NCI-H1417 treated with DMSO at 0.1 percent for 48 hours (cell line): ENCODE measurements around the gene C2CD4C.
"Not testable (repeated sequence)": the region's sequence is repeated elsewhere in the genome, so short reads cannot be mapped to it uniquely, and the experiment has no call there.

Experiments used
- DNase-seq: peaks from one replicate; lab custom pipeline; 2025; lab: John Stamatoyannopoulos, UW

C2CD4C gene

DNA sequence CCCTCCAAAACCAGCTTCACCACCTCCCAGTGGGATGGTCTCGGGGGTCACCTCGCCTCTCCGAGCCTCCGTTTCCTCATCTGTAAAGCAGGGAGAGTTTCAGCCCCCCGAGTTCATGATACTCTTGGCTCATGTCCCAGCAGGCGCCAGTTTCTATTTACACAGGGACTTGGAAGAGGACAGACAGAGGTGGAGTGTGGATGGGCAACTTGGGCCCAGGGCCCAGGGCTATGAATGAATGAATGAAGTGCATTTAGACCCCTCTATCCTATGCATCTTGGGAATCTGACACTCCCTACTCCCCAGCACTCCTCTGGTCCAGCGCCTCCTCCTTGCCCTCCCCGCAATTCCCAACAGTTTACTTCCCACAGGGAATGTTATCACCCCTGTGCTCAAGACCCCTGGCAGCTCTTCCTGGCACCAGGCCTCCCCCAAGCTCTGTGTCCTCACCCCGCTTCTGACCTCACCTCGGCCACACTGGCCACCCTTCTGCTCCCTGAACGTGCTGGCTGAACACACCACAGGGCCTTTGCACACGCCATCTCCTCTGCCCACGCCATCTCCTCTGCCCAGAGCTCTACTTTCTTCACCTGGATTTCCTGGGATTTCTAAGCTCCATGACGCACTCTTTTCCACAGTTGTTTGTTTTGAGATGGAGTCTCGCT lies 4.9 kb upstream of the C2CD4C start:
- DNase-seq = no peak

DNA sequence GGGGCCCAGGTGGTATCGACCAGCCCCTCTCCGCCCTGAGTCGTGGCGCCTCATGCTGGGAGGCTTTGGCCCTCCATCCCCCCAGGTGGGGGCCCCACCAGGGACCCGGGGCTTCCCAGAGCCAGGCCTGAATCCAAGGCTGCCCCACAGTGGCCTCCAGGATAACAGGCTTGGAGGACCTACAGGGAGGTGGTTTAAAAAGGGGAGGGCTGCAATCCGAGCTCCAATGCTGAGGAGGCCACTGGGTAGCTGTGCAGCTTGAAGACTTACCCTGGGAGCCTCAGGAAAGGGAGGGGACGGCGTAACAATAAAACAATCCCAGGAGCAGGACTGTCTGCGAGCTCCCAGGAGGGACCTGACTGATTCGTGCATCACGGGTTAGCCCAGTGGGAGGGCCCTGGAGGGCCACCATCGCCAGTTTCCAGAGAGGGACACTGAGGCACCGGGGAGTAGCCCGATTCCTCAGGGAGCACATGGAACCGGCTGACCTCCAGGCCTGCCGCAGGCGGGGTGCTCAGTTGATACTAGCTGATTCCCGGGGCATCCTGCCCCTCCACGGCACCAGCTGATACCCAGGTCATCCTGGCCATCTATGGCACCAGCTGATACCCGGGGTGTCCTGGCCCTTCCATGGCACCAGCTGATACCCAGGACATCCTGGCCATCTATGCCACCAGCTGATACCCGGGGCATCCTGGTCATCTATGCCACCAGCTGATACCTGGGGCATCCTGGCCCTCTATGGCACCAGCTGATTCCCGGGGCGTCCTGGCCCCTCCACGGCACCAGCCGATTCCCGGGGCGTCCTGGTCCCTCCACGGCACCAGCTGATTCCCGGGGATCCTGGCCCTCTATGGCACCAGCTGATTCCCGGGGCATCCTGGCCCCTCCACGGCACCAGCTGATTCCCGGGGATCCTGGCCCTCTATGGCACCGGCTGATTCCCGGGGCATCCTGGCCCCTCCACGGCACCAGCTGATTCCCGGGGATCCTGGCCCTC lies 3.7 kb upstream of the C2CD4C start:
- no peak for DNase-seq

DNA sequence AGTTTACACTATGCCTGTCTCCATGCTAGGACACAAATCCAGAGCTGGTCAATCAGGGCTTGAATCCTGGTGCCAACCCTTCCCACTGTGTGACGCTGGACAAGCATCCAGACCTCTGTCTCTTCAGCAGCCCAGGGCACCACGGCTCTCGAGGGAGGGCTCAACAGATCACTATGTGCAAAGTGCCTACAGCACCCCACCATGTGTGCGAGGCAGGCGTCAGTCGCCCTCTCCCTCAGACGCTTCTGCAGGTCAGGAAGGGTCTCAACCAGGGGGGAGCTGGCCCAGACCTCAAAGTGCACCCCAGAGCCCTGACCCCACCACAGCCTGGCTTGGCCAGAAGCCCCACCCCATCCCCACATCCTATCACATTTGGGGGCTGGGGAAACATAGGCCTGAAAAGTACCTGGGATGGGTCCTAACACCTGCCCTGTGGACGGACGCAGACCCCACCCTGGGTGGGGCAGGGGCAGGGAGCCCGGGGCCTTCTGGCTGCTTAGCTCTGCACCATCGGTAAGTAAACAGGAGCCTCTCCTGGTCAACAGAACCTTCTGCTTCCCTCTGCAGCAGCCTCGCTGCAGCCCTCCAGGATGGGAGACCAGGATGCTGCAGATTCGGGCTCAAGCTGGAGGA lies 2.9 kb upstream of the C2CD4C start:
- no peak for DNase-seq

DNA sequence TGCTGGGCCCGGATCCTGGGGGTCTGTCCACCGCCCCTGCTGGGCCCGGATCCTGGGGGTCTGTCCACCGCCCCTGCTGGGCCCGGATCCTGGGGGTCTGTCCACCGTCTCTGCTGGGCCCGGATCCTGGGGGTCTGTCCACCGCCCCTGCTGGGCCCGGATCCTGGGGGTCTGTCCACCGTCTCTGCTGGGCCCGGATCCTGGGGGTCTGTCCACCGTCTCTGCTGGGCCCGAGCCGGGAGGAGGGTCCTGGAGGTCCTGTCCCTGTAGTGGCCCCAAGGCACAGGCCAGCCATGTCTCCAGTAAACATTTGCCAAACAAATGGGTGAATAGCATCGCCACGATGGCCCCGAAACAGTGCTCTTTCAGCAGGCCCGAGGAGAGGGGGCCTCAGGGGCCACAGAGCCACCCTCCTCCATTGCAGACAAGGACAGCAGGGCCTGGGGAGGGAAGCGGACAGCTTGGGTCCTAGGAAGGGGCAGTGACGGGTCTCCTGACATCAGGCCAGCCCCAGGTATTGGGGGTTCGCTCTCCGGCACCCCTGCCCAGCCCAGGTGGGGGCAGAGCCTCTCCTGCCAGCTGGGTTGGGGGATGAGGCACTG lies 2.3 kb upstream of the C2CD4C start:
- DNase-seq = not testable (repeated sequence)

DNA sequence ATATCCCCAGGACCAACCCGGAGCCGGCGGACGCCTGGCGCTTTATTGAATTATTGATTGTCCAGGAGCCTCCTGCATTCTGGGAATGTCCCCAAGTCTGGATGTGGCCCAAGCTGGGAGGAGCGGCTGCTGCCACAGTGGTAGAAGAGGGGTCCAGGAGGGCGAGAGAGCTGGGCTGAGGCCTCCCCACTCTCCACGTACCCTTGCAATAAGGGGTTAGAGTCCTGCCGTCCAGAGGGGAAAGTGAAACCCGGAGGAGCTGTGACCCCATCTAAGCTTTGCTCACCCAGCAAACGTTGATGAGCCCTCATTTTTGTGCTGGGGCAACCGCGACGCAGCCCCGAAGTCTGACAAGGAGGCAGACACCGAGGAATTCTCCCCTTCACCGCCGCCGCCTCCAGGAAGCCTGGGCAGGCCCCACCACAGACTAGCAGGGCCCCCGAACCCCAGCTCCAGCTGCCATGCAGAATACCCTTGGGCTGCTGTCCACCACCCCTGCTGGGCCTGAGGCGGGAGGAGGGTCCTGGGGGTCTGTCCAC lies 1.4 kb upstream of the C2CD4C start:
- DNase-seq = no peak

DNA sequence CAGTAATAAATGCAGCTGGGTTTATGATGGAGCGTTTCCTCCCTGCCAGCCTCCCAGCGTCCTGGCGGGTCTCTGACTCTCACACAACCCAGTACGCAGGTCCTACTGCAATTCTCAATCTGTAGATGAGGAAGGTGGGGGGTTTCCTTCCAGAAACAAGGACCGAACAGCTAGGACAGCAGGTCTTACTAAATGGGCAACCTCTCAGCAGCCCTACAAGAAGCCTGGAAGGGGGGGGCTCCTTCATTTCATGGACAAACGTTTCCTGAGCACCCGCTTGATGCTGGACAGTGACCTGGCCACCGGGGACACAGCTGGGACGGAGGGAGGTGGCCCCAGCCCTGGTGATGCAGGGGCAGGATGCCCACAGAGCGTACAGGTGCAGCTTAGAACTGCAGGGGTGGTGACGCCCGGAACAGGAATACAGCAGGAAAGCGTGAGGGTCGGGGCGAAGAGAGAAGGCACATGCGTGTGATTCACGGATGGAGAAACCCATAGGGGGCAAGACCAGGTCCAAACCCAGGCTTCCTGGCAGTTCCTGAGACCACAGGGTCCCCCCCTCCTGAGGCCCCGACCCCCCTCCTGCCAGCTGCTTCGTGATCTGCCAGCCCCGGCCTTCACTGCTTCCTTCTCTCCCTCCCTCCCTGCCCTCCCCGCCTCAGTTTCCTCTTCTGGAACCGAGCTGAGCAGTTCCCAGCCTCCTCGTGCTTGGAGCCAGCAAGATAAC lies 732 bp upstream of the C2CD4C start:
- no peak for DNase-seq

DNA sequence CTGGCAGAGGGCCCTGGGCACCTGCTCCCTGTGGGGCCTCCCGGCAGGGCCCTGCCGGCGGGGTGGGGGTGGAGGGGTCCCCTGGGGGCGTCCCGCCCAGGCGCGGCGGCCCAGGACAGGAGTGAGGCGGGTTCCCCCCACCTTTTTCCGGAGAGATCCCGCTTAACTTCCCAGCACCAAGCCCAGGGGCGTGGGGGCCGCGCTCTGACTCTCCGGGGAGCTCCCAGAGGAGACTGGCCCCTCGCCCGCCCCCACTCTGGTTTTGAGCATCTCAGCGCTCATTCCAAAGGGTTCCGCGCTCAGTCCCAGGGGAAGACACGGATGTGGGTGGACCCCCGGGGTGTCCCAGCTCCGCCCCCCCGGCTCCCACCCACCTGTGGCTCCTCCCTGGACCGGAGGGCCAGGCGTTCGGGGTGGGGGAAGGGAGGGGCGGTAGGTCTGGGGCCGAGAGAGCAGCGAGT lies 476 bp downstream of the C2CD4C start:
- no peak for DNase-seq

DNA sequence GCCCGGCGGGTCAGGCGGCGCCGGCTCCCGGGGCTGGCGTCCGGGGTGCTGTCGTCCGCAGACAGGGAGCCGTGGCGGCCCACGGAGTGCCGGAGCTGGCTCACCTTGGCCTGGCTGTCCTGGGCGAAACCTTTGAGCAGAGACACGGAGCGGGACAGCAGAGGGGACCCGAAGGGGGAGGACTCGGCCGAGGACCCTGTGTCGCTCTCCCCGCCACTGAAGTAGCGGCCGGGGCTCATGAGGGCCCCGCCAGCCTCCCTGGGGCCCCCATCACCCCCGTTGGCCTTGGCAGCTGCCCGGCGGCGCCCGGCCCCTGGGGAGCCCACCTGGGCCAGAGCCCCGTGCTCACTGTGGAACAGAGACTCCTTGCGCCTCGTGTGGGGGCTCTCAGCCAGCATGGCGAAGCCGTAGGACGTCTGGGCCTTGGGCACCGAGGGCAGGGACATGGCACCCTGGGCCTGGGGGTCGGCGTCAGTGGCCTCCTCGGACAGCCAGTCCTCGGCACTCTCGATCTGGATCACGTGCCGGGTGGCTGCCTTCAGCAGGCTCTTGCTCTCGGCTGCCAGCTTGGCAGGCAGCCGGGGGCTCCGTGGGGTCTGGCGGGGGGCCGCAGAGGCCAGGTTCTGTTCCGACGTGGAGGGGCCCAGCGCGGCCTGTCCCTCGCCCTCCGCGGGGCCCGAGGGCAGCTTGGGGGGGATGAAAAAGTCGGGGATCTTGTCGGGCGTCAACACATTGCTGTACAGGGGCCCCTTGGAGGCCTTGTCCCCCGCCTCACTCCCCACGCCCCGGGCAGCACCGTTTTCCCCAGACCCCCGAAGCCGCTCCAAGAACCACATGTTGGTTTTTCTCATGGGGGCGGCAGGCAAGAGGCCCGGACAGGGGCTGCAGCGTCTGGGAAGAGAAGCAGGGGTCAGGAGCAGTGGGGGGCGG lies 1.2 kb downstream of the C2CD4C start:
- no peak for DNase-seq

DNA sequence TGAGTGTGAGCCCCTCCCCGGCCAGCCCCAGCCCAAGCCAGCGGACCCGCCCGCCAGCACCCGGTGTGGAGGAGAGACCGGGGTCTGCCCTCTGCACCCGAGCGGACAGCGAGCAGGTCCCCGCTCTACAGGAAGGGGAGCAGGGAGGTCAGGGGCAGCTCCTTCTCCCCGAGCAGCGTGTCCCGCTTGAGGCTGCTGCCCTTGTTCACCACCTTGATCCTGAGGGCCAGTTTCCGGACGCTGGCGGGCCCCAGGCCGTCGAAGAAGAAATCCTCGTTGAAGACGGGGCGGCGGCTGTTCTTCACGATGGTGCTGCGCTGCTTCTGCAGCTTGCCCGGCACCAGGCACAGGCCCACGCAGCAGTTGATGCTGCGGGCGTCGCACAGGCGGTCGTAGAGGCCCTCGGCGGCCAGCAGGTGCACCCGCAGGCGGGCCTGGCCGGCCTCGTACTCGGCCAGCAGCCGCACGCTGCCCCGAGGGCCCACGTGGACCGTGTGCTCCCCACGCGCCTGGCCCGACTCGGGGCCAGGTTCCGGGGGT lies 1.9 kb downstream of the C2CD4C start:
- no peak for DNase-seq

DNA sequence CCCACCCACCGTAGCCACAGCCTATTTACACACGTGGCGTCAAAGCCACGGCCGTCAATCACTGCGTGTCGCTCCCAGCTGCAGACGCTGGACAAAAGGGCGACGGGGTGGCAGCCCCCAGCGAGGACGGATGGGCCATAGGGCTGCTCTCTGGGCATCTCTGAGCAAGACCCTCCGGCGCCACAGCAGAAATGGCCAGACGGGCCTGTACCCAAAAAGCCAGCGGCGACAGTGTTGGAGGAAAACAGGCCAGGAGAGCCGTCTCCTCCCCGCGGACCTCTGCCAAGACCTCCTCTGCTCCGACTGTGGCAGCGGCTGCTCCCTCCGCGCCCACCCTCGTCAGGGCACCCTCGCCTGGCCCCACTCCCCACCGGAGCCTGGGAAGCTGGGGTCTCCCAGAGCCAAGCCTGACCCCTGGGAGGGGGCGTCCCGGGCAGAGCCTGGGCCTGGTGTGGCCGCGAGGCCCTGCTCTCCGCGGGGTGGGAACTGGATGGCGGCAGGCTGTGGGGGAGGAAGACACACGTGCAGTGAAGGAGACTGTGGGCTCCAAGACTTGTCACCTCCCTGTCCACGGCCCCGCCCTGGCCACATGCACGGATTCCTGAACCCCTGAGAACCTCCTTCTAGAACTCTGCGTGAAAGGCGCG lies 2.7 kb downstream of the C2CD4C start:
- DNase-seq = no peak

DNA sequence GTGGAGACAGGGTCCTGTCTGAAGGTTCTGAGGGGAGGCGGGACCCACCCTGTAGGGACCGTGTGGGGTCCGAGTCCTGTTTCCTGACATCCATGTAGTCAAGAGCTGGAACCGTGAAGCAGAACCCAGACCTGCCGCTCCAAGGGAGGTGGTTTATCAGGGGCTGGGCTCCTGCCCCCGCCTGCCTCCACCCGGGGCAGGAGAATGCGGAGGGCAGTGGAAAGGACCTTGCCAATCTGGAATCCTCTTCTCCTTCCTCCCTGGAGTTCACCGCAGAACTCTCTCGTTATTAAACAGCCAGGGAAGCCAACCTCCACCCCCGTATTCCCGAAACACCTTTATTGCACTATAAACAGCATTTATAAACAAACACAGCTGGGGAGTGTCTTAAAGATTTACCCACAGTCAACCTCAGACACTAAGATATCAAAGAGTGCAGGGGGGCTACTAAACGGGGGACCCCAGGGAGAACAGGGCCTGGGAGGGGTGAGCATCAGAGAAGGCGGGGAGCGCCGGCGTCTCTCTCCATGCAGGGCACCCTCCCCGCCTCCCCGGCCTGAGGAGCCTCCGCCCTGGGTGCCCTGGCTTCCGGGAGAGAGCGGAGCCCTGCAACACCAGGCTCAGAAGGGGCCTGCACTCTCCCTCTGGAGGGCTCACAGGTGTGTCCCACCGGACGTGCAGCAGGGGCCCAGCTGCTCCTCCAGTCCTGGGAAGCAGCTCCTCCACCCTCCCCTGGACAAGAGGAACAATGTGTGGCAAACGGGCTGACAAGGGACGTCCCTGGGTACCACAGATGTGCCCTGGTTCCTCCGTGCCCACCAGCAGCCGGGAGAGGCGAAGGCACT lies 3.6 kb downstream of the C2CD4C start:
- no peak for DNase-seq

DNA sequence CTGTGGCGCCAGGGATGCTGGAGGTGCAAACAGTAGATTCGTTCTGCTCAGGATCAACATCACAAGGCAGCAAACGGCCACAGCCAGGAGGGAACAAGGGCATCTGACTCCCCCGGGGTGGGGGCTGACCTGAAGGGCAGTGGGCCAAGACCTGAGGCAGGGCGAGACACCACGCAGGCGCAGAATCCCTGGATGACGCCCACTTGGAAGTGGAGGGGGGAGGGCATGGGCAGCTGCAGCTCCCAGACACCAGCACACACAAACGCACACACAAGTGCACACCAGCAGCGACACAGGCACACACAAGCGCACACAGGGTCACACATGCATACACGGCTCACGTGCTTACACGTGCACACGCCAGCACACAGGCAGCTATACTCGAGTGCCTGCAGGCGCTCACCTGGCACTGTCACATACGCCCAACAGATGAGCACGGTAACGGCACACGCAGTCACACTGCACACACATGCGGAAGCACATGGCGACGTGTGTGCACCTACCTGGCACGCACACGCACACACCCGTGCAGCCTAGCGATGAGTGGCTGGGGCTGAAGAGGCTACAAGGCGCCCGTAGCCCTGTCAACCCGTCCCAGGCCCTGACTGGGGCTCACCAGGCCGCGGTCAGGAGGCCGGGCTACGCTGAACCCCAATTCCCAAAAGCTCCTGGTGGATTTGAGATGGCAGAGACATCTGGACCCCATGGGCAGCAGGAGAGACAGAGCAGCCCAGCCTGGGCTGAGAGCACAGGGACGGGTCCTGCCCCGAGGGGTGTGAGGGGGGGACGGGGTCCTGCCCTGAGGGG lies 5.5 kb downstream of the C2CD4C start:
- DNase-seq = peak; percentile 51

DNA sequence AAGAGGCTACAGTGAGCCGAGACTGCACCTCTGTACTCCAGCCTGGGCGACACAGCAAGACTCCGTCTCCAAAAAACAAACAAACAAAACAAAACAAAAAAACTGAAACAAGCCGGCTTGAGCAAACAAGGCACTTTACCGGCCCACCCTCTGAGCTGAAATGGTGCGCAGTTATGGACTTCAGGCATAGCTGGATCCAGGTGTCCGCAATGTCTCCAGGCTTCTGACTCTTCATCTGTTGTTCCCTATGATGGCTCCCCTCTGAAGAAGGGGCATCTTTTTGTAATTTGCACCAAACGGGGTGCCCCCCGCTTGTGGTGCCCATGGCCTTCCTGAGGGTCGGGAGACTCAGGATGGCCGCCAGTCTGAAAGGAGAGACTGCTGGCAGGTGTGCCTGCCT lies 6.2 kb downstream of the C2CD4C start:
- no peak for DNase-seq

DNA sequence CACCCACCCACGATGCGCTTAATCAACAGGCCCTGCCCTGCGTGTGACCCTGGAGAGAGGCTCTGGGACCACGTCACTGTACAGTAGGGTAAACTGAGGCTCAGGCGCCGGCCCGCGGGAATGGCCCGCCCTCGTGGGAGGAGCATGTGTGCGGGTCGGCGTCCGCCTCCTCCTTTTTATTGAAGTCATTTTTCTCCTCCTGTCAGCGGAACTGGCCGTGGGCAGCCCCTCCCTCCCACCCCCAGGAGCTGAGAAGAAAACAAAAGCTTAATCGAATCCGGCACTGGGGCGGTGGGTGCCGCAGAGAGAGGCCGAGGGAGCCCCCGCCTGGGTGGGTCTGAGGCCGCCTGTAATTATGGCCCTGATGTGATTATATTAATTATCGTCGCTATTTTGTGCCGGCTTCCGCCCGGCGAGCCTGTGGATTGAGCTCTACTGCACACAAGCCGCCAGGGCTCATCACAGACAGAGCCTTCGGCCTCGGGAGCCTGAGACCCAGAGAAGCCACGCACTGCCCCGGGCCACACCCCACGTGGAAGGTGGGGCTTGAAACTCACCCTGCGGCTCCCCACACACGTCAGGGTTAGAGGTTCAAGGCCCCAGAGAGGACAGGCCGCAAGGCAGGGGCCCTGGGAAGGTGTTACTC lies 7.0 kb downstream of the C2CD4C start:
- DNase-seq = peak; percentile 86

DNA sequence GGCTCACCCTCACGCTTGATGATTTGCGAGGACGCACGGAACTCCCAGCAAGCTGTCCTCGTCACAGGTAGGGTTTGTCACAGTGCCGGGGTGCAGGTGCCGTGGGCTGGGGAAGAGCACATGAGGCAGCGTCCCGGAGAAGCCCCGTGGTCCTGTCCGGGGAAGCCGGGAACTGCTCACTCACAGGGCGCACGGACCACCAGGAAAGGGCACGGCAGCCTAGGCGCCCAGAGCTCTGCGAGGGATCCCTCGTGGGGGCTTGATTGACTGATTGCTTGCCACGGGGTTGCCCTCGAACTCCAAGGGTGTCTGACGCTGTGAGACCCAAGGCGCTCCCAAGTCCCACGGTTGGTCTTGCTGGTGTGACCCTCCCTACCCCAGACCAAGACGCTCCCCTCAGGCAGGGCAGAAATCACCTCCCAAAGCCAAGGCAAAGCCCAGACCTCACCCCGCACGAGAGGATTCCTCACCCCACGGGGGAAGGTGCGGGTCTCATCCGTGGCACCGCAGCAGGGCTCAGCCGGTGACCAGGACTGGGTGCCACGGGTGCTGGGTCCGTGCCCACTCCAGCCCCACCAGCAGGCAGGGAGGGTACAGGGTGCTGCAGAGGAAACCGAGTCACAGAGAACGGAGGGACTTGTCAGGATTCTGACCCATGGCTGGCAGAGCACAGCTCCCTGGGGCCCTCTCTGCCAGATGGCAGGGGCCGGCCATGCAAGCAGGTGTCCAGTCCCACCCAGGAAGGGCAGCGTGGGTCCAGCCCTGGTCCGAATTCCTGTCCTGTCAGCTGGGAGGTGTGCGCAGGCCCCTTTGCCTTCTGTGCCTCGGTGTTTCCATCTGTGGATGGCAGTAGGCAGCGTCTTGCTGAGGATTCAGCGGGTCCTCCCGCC lies 7.7 kb downstream of the C2CD4C start:
- DNase-seq = no peak

DNA sequence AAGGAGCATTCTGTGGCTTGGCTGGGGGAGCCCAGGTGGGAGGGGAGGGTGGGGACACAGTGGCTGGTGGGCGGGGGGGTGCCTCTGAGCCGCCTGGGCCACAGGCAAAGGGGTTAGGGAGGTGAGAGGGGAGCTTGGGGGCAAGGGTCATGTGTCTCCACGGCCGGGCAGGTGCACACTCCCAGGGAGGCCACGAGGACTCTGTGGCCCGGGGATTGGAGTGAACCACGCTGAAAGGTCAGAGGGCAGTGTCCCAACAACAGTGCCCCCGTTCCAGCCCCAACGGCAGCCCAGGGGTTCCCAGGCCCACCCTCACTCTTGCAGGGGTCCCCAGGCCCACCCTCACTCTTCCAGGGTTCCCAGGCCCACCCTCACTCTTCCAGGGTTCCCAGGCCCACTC lies 9.6 kb downstream of the C2CD4C start:
- DNase-seq = no peak
